ENCODE results near the gene PHOSPHO2.

The PHOSPHO2 gene, protein sequence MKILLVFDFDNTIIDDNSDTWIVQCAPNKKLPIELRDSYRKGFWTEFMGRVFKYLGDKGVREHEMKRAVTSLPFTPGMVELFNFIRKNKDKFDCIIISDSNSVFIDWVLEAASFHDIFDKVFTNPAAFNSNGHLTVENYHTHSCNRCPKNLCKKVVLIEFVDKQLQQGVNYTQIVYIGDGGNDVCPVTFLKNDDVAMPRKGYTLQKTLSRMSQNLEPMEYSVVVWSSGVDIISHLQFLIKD

GRCh38 chr2:169694113-169694893 lies at the start of gene PHOSPHO2, which contains the start of gene CFAP210:
Gene PHOSPHO2 (plus strand): TSS chr2:169694469. CDS start chr2:169700972, 6,503 bp downstream.
Gene CFAP210 (minus strand): TSS chr2:169694405. CDS start chr2:169694327, 78 bp downstream.
- peak; percentile 89 for DNase-seq

DNA sequence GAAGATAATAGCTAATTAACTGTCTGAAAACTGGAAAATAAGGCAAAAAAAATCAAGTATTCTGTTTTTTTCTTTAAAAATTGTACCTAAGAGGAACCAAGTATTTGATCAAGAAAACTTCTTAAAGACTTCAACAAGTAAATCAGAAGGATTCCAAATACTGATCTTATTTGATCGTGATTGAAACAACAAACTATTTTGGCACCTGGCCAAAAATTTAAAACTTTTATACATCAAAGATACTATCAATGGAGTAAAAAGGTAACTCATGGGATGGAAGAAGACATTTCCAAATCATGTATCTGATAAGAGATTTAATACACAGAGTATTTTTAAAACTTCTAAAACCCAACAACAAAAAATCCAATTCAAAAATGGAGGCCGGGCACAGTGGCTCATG lies 46.8 kb upstream of the PHOSPHO2 start:
- DNase-seq, result no peak

DNA sequence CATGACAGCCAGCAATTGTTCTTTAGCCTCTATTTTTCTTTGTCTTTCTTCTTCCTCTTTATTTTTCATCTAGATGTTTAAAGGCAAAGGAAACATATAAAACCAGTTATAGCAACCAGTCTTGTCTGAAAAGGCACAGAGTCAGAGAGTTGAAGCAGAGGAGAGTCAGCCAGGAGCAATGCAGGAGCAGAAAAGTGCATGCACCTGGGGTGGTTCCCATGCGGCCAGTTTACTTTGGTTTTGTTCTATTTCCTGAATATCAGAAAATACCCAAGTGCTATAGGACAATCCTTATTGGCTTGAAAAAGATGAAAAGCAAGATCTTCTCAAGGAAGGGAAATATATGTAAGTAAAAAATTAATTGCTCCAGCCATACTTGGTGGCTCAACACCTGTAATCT lies 45.0 kb upstream of the PHOSPHO2 start:
- DNase-seq, result no peak

DNA sequence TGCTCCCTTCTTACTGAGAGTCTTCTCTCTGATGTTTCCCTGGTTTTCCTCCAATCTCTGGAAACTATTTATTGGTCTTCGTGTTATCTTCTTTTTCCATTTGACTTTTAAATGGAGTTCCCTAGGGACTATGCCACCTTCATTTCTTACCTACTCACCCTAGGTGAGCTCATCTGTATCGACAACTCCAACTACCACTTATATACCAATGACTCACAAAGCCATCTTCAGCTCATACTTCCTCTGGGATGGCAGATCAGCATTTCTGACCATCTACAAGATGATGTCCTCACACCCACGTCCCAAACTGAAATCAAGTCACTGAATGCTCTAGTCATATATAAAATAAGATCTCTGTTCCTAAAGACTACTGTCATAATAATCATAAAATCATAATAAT lies 40.6 kb upstream of the PHOSPHO2 start:
- no peak for DNase-seq

GRCh38 chr2:169656164-169656563 lies 38.1 kb upstream of the PHOSPHO2 start:
- no peak for DNase-seq

DNA sequence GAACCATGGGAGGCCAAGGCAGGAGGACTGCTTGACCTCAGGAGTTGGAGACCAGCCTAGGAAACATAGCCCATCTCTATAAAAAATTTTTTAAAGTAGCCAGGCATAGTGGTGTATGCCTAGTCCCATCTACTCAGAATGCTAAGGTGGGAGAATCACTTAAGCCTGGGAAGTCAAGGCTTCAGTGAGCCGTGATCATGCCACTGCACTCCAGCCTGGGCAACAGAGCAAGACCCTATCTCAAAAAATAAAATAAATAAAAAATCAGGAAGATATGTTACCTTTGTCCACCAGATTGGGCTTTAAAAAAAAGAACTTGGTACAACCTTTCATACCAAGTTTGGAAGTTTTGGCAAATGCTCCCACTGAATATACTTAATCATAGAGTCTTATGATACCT lies 35.4 kb upstream of the PHOSPHO2 start:
- no peak for DNase-seq

DNA sequence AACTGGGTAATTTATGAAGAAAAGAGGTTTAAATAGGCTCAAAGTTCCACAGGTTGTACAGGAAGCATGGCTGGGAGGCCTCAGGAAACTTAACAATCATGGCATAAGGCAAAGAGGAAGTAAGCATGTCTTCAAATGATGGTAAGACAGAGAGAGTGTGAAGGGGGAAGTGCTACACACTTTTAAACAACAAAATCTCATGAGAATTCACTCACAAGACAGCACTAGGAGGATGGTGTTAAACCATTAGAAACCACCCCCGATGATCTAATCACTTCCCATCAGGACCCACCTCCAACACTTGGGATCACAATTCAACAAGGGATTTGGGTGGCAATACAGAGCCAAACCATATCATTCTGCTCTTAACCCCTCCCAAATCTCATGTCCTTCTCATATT lies 34.9 kb upstream of the PHOSPHO2 start:
- DNase-seq, result no peak

DNA sequence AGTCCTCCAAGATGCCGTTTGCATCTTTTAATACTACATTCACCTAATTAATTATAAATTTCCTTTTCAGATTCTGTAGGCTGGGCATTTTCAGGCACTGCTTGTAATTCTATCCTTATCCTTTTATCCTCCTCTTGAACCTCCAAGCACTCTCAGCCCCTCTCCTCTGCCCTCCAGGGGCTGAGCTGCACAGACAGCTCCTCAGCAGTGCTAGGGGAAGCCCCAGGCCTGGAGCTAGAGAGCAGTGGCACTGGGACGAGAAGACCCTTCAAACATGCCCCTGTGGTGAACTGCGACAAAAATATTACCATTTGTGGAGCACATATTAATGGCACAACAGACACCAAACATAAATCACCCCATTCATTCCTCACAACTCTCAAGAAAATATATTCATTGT lies 33.0 kb upstream of the PHOSPHO2 start:
- no peak for DNase-seq

DNA sequence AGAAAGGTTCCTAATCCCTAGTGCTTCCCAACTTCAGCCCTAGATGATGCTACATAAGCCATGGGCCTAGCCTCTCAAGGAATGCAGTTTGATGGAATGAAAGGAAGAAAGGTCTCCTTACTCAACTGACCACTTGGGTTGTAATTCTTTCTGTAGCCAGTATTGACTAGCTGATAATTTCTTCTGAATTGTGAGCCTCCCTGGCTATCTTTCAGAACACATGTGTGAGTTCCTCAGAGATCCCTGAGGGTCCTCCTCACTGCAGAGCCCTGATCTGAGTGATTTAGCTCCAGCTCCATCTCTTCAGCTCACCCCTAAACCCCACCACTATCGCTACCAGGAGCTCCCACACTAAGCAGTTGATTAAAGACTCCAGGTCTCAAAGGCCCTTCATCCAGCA lies 31.5 kb upstream of the PHOSPHO2 start:
- DNase-seq, result no peak

DNA sequence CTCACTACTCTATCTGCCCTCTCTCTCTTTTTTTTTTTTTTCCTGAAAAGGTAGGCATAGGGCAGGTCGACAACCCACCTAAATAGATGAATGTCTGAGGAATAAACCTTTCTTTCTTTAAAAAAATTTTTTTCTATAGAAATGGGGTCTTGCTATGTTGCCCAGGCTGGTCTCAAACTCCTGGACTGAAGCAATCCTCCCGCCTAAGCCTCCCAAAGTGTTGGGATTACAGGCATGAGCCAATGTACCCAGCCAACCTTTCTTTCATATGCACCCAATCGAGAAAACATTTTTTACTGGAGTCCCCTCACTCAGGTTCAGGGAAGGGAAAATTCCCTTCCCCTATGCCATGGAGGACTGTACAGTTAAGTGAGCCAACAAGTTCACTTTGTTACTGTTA lies 31.0 kb upstream of the PHOSPHO2 start:
- no peak for DNase-seq

DNA sequence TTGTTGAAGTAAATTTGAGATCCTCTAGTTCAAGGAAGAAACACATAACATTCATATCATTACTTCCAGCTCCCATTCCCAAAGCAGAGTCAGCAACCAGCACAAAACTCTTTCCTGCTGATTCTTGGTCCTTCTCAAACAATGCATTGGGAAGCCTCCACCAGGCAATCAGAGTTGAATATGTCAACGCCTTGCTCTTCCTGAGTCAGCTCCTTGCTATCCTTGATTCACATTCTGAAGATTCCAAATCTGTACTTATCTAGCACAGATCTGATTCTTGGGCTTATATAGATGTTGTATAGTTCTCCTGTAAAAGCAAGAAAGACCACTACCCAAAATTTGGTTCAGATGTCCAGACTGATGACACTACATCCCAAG lies 29.7 kb upstream of the PHOSPHO2 start:
- DNase-seq, result no peak

DNA sequence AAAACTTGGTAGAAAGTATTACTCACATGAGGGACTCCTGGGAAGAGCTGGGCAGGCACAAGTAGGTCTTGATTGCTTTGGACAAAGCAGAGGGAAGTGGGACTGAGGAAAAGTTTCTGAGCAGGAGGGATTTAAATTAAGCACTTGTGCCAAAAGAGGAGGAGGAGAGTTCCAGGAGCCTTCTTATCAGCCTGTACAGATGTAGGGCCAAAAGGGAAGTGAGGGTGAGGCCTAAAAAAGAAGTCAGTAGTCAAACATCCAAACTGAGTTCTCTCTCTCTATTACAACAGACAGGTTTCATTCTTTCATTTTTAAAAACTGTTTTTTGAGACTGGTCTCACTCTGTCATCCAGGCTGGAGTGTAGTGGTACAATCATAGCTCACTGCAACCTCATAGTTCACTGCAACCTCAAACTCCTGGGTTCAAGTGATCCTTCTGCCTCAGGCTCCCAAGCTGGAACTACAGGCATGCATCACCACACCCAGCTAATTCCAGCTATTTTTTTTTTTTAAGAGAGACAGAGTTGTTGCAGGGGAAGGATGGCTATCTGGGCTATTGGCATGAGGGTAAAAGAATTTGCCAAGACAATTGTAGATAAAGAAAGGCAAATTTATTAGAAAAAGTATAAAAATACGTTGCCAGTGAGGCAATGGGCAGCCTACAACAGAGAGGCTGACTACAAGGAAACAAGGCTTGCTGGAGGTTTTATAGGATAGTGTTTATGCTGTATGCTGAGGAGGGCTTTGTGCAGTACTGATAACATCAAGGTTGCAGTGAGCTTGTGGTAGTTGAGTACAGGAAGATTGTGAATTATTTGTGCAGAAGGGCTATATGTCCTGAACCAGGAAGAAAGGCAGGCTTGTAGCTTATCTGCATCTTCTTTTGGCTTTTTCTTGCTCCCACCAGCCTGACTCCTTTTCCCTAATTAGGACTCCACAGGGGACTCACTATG lies 29.0 kb upstream of the PHOSPHO2 start:
- DNase-seq, result no peak

GRCh38 chr2:169667583-169667982 lies 26.7 kb upstream of the PHOSPHO2 start:
- no peak for DNase-seq

- DNase-seq, result no peak
Observed at GRCh38 chr2:169670215-169670651, 24.0 kb upstream of the PHOSPHO2 start.

DNA sequence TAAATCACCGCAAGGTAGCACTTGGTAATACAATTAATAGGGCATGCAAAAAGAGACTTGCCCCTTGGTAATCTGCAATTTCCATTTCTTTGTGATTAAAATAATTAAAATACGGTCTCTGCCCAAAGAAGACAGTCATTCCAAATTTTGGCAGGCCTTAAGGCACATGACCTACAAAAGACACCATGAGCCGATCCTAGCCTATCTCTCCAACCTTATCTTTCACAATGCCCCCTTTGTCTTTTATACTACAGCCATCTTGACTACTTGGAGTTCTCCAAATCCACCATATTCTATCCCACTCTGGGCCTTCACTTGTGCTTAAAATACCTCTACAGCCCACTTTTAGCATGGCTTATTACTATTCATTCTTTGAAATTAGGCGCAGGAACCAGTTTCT lies 23.3 kb upstream of the PHOSPHO2 start:
- no peak for DNase-seq

DNA sequence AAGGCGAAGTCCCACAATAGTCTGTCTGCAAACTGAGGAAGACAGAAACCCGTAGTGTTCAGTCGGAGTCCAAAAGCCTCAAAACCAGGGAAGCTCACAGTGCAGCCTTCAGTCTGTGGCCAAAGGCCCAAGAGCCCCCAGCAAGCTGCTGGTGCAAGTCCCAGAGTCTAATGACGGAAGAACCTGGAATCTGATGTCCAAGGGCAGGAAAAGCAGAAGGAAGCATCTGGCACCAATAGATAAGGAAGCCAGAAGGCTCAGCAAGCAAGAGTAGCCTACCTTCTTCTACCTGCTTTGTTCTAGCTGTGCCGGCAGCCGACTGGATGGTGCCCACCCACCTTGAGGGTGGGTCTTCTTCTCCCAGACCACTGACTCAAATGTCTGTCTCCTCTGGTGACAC lies 21.9 kb upstream of the PHOSPHO2 start:
- no peak for DNase-seq

DNA sequence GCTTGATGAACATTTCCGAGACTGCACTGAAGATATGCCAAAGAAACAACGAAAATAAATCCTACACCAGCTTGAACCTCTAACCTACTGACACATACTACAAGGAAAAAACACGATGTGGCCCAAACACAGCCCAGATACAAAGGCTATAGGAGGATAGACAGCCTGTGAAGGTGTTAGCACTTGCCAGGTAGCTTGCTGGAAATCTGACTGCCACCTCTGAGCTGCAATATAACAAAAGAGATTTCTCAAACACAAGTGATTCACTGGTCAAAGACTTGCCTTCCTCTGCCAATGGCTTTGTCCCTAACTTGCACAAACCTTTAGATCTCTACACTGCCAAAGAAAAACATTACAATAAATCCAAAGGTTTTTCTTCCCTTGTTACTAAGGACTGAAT lies 21.2 kb upstream of the PHOSPHO2 start:
- no peak for DNase-seq

DNA sequence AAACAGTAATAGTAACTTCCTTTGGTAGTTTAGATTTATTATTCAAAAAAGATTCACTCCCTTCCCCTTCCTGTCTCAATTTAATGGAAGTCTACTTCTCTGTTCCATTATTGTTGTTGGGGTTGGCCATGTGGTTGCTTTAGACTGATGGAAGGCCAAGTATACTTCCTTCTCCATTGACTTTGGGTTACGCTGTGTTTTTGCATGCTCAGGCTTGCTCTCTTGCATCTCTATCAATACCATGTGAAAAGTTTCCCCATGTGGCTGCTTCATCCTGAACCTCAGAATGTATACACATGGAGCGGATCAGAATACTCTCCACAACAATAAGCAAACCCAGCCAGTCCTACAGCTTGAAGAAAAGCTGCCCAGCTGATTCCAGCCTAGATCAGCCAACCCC lies 20.3 kb upstream of the PHOSPHO2 start:
- DNase-seq, result no peak

DNA sequence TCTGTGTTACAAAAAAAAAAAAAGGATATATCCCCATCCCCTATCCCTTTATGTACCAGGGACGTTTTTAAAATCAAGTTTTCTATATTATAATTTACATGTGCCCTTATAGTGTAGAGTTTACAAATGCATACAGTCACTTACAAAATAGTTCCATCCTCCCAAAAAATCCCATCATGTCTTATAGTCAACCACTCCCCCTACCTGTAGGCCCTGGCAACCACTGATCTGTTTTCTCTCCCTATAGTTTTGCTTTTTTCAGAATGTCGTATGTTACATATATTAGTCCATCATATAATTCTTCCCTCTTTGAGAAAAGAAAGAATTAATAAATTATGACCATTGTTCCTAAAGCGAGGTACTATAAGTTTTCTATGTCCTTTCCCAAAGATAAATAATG lies 17.9 kb upstream of the PHOSPHO2 start:
- DNase-seq, result no peak

DNA sequence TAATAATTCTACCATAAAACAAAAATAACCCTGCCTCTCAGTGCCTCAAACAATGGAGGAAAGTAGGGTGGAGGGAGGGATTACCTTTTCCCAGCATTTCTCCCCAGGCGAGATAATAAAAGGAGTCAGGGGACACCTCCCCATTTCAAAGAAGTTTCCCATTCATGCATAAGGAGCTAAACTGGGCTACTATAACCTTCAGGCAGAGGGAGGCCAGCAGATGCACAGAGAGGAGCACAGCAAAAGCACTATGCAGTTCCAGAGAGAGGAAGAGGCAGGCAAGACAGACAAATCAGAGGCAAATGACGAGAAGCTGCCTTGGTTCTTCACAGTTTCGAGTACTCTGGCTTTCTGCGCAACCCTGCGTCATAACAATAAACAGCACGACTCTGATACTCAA lies 17.4 kb upstream of the PHOSPHO2 start:
- DNase-seq, result no peak

GRCh38 chr2:169683054-169683424 lies 11.2 kb upstream of the PHOSPHO2 start:
- DNase-seq, result no peak

DNA sequence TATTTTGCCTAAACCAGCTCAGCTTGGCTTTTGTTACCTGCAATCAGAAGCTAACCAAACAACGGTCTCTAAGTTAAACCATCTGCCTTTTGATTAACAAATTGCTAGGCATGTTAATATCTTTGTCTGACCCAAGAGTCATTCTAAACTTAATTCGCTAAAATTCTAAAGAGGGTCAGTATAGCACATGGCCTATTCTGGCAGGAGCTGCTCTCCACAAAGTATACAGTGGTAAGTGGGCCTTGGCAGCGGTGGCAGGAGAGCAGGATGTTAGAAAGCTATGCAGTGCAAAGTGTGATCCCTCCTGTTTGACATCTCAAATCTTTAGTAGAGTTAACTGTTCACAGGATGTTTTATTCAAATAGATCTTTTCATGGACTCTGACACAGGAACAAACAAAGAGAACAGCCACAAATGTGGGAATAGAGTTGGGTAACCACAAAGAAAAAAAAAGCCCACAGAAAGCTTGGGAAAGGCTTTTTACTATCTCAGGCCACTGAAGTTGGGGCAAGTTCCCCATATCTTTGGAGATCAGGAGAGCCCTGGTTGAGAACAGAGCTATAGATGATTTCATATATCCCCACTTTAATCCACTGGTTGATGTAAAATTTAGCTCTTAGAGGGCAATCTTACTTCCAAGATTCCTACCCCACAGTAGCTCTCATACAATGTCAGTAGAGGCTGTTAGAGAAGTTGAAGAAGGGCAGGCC lies 10.7 kb upstream of the PHOSPHO2 start:
- no peak for DNase-seq

DNA sequence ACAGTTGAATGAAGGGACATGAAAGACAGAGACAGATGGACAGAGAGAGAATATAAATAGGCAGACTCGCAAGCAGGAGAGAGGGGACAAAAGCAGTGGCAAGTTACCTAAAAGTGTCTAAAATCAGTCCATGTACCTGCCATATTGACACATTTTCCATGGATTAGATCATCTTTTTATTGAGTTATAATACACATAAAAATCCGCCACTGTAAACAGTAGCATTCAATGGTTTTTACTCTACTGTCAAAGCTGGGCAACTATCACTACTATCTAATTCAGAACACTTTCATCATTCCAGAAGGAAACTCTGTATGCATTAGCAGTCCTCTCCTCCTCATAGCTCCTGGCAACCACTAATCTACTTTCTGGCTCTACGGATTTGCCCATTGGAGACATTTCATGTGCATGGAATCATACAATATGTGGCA lies 10.1 kb upstream of the PHOSPHO2 start:
- DNase-seq, result no peak

All from SIG-M5 (cell line).